ENCODE results near the gene BZW2.

- TF ChIP-seq CTCF (IDR thresholded peaks at IDR 0.05; ENCODE audit: insufficient read depth, low read depth, low read length) (no peak), EZH2 (IDR thresholded peaks at IDR 0.05; ENCODE audit: insufficient read depth, low read length) (no peak)
Observed at GRCh38 chr7:16616122-16616521, 29.9 kb upstream of the BZW2 start.
